DMS53 treated with DMSO at 0.1 percent for 48 hours (cell line): ENCODE measurements around the gene PTK6.
"Not testable (repeated sequence)": the region's sequence is repeated elsewhere in the genome, so short reads cannot be mapped to it uniquely, and the experiment has no call there.

Source experiments
- DNase-seq: peaks from one replicate; lab custom pipeline; 2025; ENCODE audit not compliant: unreplicated experiment; lab: John Stamatoyannopoulos, UW

Gene PTK6

DNA sequence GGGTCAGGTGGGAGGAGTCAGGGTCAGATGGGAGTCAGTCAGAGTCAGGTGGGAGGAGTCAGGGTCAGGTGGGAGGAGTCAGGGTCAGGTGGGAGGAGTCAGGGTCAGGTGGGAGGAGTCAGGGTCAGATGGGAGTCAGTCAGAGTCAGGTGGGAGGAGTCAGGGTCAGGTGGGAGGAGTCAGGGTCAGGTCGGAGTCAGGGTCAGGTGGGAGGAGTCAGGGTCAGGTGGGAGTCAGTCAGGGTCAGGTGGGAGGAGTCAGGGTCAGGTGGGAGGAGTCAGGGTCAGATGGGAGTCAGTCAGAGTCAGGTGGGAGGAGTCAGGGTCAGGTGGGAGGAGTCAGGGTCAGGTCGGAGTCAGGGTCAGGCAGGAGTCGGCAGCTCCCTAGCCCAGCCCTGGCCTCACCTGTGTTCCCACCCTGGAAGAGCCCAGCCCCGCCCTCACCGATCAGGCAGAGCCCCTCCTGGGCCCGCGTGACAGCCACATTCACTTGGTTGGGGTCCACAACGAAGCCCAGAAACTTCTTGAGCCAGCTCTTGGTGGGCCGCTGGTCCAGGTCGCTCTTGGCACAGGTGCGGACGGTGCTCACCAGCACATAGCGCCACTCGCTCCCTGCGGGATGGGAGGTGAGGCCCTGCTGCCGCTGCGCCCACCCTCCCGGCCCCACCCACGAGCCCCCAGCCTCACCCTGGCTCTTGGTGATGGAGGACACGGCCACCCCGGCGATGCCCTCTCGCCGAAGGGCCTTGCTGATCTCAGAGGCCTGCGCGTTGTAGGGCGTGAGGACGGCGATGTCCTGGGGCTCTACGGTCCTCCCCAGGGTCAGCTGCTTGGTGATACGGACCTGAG, 22.5 kb upstream of the PTK6 start:
- DNase-seq: not testable (repeated sequence)

DNA sequence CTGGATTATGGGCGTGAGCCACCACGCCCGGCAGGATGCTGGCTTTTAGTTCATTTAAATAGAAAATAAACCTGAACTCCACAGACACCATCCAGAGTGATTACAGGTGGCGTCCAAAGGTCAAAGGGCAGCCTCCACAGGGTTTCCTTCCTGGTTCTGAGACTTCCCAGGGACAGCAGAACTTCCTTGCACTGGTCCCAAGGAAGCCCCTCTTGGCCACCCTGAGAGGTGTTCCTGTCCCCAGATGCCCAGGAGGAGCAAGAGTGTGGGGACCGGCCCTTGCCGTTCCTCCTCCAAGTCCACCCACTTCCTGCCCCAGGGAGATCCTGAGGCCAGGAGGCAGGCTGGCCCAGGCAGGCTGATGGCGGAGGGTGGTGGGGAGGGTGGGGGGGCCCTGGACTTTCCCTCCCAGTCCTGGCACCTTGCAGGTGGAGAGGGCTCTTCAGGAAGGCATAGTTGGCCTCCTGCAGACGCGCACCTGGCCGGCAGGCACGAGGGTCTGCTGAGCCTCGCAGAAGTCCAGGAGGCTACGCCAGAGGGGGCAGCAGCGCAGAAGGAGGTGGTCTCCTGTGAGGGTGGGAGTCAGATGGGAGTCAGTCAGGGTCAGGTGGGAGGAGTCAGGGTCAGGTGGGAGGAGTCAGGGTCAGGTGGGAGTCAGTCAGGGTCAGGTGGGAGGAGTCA, 21.8 kb upstream of the PTK6 start:
- DNase-seq: no peak

DNA sequence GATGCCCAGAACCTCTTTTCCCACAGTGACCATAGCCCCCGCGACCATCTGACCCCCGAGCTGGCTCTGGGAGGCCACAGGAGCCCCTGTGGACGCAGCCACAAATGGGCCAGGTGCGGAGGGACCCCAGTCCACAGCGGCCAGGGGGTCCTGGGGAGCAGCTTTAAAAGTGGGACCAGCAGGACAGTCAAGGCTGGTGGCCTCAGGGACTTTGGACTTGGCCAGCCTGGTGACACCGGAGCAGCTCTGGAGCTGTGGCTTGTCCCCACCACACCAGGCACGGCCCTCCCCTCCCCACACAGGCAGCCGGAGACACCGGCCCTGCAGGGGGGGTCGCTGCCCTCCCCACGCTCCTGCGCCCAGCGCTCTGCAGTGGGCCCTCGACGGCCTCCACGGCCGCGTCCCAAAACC, 20.3 kb upstream of the PTK6 start:
- no peak for DNase-seq

DNA sequence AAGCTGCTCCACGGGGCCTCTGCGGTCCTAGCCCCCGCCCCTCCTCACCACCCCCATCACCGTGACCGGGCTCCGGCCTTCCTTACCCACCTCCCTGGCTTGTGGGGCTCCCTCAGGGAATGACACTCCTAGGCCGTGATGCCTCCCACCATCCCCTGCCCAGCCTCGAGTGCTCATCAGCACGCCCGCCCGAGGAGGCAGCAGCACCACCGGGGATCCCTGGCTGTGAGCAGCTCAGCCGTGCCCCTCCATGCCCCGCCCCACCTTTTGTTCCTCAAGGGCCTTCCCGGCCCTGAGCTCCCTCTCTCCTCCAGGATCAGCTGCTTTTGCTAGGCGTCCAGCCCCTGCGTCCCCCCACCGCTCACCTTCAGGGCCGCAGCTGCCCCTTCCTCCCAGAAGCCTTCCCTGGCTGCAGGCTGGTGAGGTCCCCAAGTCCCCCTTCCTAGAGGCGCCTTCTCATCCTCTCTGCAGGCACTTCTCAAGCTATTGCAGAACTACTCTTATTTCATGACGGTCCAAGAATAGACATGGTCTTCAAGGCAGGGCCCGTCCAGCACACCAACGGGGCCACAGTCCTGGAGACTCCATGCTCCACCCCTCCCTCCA, 19.8 kb upstream of the PTK6 start:
- DNase-seq: no peak

DNA sequence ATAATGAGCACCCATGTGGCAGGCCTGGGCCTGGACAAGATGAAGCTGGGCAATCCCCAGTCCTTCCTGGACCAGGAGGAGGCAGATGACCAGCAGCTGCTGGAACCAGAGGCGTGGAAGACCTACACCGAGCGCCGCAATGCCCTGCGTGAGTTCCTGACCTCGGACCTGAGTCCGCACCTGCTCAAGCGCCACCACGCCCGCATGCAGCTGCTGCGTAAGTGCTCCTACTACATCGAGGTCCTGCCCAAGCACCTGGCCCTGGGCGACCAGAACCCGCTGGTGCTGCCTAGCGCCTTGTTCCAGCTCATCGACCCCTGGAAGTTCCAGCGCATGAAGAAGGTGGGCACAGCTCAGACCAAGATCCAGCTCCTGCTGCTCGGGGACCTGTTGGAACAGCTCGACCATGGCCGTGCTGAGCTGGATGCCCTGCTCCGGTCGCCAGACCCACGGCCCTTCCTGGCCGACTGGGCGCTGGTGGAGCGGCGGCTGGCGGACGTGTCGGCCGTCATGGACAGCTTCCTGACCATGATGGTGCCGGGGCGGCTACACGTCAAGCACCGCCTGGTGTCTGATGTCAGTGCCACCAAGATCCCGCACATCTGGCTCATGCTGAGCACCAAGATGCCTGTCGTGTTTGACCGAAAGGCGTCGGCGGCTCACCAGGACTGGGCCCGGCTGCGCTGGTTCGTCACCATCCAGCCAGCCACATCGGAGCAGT, 18.6 kb upstream of the PTK6 start:
- no peak for DNase-seq

DNA sequence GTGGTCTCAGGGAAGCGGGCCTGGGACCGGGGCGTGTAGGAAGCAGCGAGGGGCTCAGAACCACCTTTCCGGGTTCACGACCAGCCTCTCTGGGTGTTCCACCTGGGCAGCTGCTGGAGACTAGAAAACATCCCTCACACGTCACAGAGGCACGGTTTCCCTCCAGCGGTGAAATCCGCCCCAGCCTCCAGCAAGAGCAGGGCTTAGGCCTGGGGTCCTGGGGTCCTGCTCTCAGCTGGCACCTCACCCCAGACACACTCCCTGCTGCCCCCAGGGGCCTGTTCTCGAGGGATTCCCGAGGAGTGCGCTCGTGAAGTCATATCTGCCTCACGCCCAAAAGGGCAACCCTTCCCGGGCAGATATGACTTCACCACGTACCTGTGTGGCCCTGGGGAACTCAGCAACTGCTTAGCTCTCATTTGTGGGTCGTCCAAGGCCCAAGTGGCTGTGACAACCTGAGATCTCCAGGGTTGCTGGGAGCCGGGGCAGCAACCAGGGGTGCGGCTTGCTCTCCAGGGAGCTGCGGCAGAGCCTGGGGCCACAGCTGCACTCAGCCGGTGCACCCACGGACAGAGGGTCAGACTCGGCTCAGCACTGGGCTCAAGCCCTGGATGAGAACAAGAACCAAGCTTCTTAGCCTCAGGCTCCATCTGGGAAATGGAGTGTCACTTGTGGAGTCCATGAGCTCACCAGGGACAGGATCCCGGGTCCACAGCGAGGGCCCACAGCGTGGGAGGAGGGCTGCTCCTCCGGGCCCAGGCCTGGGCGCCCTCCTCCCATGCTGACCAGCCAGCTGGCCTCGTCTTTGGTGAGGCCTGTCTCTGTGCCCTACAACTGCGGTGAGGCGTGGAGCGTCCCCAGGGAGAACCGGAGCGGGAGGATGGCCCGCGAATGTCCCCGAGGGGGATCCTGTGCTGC, 17.4 kb upstream of the PTK6 start:
- DNase-seq: no peak

DNA sequence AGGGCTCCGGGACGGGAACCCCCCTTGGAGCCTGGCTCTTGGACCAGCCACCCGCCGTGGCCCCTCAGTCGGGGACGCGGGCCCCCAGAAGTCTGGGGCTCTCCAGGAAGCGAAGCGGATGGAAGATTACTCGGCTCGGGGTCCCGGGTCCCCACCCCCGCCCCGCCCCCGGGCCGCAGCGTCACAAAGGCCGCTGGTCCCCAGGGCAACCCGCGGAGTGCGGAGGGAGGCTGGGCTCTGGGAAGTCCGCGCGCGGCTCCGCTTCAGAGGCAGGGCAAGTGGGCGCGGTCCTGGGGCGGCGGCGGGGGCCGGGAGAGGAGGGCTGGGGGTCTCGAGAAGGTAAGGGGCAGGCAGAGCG, 16.7 kb upstream of the PTK6 start, which contains the start of gene FNDC11:
Gene FNDC11 (plus strand): TSS at position 227 of the 358 bp plus-strand sequence. CDS start 1,505 bp downstream, outside the sequence.
- DNase-seq: no peak

DNA sequence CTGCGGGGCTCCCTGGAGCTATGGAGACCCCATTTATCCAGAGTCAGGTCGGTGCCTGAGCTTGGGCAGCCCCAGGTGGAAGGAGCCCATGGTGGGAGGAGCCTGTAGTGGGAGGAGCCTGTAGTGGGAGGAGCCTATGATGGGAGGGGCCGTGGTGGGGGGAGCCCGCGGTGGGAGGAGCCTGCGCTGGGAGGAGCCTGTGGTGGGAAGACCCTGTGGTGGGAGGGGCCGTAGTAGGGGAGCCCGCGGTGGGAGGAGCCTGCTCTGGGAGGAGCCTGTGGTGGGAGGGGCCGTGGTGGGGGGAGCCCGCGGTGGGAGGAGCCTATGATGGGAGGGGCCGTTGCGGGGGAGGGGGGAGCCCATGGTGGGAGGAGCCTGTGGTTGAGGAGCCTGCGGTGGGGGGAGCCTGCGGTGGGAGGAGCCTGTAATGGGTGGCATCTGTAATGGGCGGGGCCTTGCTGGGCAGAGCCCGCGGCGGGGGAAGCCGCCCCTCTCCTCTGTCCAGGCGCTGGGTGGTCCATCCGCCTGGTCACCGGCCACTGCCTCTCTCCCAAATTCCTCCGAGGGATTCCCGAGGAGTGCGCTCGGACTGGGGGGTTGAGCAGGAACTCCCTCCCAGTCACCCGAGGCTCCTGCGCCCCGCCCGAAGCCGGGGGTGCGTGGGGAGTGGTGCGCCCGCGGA, 16.2 kb upstream of the PTK6 start:
- no peak for DNase-seq

DNA sequence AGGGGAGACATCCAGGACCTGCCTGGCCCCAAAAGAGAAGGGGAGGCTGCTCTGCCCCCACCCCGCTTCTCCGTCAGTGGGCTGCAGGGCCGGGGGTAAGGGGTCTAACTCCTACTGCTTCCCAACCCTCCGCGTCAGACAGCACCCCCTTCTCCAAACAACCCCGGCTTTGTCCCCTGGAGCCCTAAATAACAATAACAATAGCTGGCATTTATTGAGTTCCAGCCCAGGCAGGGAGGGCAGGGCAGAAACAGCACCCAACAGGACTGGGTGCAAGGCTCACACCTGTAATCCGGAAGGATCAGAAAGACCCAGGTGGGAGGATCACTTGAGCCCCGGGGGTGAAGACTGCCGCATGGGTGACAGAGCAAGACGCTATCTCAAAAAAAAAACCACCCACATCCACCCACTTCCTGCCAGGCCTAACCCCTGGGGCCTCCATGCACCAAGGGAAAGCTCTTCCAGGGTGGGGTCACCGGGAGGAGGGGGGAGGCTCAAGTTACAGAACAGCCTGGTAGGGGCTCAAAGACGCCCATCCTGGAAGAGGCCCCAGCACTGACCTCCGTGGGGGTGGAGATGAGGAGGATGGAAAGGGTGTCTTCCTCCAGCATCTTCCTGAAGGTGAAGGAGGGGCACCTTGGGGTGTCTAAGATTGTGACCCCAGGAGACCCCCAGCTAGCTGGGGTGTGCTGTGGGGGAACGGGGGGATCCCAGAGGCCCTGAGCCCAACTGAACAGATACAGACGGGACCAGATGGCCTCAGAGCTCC, 15.5 kb upstream of the PTK6 start:
- DNase-seq: no peak

DNA sequence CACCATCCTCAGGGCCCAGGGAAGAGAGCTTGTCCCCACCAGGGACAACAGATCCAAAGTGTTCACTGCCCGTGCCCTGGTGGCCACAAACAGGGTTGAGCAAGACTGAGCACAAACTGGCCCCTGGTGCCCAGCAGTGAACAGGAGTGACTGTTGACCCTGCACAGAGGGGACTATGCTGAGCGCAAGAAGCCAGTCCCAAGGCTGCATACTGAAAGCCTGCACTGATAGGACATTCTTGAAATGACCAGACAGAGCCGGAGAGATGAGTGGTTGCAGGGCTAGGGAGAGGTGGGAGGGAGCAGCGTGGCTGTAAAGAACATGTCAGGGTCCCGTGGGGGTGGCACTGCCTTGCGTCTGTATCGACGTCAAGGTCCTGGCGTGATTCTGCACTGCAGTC, 13.9 kb upstream of the PTK6 start:
- DNase-seq: no peak

DNA sequence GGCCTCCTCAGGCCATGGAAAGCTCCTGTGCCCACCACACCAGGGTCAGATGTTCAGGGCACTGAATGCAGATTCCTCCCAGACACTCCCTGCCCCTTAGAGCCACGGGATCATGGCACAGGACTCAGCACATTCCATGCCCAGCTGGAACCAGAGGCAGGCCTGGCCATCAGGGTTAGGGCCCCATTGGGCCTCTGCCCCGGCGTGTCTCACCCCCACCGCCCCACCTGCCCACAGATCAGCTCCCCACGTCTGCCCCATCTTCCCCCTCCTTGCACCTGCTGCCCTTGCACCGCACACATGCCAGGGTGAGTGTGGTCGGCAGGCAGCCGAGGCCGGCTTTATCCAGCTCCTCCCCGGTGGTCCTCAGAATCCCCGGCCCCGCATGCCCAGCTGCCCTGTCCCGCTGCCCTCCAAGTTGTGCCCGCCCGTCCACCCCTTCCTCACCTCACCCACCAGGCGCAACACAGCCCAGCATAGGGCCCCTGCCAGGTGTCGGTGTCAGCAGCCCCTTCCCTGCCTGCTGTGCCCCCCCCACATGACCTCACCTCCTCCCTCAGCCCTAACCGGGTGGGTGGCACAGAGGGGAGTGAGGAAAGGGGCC, 12.6 kb upstream of the PTK6 start:
- no peak for DNase-seq

DNA sequence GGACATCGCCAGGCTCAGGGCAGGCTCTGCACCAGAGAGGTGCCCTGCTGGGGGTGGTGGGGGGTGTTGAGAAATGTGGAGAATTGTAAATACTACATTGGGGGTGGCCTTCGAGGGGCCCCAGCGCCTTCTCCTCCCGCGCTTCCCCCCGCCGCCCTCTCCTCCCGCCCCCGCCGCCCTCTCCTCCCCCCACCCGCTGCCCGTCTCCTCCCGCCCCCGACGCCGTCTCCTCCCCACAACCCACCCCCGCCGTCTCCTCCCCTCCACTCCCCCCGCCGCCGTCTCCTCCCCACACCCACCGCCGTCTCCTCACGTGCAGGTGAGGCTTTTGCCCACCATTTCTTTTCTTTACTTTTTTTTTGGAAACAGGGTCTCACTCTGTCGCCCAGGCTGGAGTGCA, 11.8 kb upstream of the PTK6 start:
- DNase-seq: no peak

DNA sequence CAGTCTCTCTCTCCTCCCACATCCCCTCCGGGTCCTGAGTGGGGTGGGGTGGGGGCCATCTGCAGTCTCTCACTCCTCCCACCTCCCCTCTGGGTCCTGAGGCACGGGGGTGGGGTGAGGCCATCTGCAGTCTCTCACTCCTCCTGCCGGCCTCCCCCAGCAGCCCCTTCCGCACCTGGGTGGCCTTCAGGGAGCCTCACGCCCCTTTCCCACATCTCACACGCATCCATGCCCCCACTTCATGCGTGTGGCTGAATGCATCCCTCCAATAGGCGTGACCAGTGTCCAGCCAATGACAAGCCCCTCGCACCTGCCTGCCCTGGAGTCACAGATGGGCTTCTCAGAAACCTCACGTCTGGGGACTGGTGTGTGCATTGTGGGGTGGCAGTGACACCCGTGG, 11.4 kb upstream of the PTK6 start:
- DNase-seq: no peak

DNA sequence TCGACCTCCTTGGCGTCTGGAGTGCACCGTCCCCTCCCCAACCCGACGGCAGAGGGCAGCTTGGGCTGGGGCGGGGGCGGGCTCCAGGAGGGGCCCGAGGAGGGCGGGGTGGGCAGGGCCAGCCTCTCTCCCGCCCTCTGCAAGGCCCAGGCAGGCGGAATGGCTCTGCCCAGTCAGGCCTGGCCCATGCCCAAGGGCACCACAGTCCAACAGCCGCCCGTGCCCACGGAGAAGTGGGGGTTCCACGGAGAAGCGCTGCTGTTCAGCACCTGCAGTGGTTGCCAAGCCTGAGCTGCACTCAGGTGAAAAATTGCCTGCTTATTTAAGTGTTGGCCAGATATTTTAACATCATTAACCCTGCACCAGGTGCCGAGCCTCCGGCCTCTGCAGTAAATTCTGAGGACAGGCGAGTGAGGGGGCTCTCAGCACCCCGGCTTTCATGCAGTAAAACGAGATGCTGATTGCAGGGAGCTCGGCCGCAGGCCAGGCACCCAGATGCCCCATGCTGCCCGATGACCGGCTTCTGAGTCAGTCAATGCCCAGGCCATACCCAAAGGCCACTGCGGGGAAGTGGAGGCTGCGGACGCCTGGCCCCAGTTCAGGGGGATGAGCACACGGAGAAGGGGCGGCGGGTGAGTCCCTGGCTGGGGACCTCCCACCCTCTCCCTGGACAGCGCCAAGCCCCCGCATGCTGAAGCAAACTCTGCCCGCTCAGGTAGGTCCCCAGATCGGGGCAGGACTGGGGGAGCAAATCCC, 10.7 kb upstream of the PTK6 start, which contains the start of gene SRMS:
Gene SRMS (minus strand): TSS at position 25 of the 756 bp plus-strand sequence. CDS start 286 bp downstream, outside the sequence.
- DNase-seq: no peak

DNA sequence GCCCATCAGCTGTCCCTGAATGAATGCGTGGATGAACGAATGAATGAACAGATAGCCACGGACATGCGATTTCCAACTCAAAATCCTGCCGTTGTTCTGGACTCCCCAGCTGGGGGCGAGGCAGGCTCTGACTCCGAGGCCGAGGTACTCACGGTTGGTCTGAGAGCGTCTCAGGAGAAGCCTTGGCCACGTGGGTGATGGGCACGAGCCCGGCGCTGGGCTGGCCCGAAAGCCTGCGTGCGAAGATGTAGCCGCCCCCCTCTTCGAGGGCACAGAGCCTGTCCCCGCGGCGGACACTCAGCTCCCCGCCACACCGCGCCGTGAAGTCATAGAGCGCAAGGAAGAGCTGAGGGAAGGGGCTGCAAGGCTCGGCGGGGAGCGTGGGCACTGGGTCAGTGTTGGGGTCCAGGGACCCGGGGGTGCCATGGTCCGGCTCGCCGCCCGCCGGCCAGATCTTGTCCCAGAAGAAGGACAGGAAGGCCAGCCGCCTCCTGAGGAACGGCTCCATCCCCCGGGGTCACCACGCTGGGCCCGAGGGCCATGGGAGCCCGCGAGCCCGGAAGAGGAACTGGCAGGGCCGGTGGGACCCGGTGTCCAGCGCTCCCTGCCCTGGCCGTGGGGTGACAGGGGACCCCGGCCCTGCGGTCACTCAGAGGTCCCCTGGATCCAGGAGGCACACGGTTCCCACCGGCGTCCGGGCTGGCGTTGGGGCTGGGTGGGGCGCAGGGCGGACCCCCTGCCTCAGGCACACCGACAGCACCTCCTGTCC, 10.0 kb upstream of the PTK6 start:
- DNase-seq: no peak

DNA sequence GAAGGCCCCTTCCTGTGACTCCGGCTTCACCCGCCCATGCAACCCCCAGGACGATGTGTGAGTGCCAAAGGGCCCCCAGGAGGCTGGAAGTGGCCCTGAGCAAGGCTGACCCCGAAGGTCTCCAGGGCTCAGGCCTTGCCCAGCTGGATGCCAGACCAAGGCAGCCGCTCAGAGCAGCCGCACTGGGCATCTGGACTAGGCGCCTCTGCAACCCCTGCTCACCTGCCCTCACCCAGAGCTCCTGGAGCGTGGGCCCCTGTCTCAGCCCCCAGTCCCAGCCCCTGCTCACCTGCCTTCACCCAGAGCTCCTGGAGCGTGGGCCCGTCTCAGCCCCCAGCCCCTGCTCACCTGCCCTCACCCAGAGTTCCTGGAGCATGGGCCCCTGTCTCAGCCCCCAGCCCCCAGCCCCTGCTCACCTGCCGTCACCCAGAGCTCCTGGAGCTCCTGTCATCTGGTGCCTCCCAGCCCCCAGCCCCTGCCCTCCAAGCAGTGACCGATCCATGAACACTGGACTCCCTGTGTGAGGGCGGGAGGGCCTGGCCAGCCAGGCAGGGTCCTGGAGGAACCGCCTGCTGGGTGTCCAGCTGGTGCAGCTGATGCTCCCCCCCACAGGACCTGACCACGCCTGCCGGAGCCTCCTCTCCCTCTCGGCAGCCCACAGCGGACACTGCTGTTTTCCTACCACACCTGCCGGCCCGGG, 9.2 kb upstream of the PTK6 start:
- DNase-seq: no peak
